BJ (cell line): ENCODE measurements around the gene PYGO1. TPM values are rescaled to one million over a fixed set of nuclear protein-coding genes. Genes with fewer than 3 reads are reported as not detected.

Source experiments
- CTCF ChIA-PET: fragments of 350-600 bp; formaldehyde crosslinking; extraction: SDS; loops from one replicate; lab custom pipeline; 2021; ENCODE audit warnings: antibody characterized with exemption, inconsistent platforms; lab: Yijun Ruan, JAX
- POLR2A ChIA-PET: fragments of 300-600 bp; sonication (Branson Sonifier 250); formaldehyde crosslinking; extraction: SDS; loops from one replicate; lab custom pipeline; 2021; ENCODE audit warnings: antibody characterized with exemption; lab: Charles Lee
- DNase-seq: peaks from one replicate; pipeline ENCODE4 v3.0.0-alpha.2; 2011; ENCODE audit warnings: low read depth
- H3K27me3 ChIP-seq: 2 replicates; pipeline ENCODE4 v1.6.0; 2011; ENCODE audit warnings: low read length; ENCODE audit not compliant: control insufficient read depth, insufficient read depth
- H3K36me3 ChIP-seq: 2 replicates; pipeline ENCODE4 v1.5.1; 2011; ENCODE audit warnings: low read length; ENCODE audit not compliant: control insufficient read depth, insufficient read depth
- H3K4me3 ChIP-seq: 2 replicates; pipeline ENCODE4 v1.5.1; 2011; ENCODE audit warnings: low read depth, mild to moderate bottlenecking, control low read depth, low read length
- CTCF ChIP-seq: IDR thresholded peaks from 2 replicates; pipeline ENCODE4 v1.5.1; 2011; ENCODE audit warnings: low read depth, mild to moderate bottlenecking, control low read depth, inconsistent platforms, low read length, moderate library complexity; ENCODE audit not compliant: insufficient read depth
- polyA plus RNA-seq: library from polyadenylated mRNA; depleted of rRNA; stranded (reverse); fragments of >200 nt; gene quantifications from 2 replicates; pipeline ENCODE4 v1.2.3, GENCODE V29; 2011

PYGO1 gene
- polyA plus RNA-seq, 1 experiment: 3.1 TPM

- Histone ChIP-seq H3K4me3 (no peak overlapping the region), H3K36me3 (no peaks in the 10 kb centered on the region), H3K27me3 (no peaks in the 10 kb centered on the region)
- DNase-seq: no peak
- no peak for TF ChIP-seq CTCF
- POLR2A ChIA-PET: no interaction called here
- CTCF ChIA-PET: interaction anchor here (1.5 kb wide), 1 partner anchor 9 kb away, joined by 5 read pairs; no protein-coding TSS in a partner anchor
Observed at GRCh38 chr15:55535436-55535835, 52.7 kb downstream of the PYGO1 start.

- CTCF ChIA-PET: no interaction called here
Observed at GRCh38 chr15:55532944-55533343, 55.2 kb downstream of the PYGO1 start.

GRCh38 chr15:55530861-55531313 is 57.3 kb downstream of the PYGO1 start:
- no peak for TF ChIP-seq CTCF
- POLR2A ChIA-PET: no interaction called here

More at GRCh38 chr15:55532944-55533343, 55.2 kb downstream of the PYGO1 start:
- POLR2A ChIA-PET: no interaction called here
- H3K36me3 ChIP-seq: no peaks in the 10 kb centered on the region
- no peaks in the 10 kb centered on the region for H3K27me3 ChIP-seq
- no peak overlapping the region for H3K4me3 ChIP-seq
- DNase-seq: no peak
- no peak for TF ChIP-seq CTCF

GRCh38 chr15:55528812-55529211 is 59.3 kb downstream of the PYGO1 start:
- H3K4me3 ChIP-seq: no peak overlapping the region
- ChIA-PET POLR2A (no interaction called here), CTCF (interaction anchor here (1.1 kb wide), 1 partner anchor 31 kb away, joined by 5 read pairs; no protein-coding TSS in a partner anchor)
- TF ChIP-seq CTCF: no peak
- DNase-seq: no peak
- no peaks in the 10 kb centered on the region for H3K36me3 ChIP-seq
- H3K27me3 ChIP-seq: no peaks in the 10 kb centered on the region

More at GRCh38 chr15:55530861-55531313, 57.3 kb downstream of the PYGO1 start:
- H3K36me3 ChIP-seq: no peaks in the 10 kb centered on the region
- no peak overlapping the region for H3K4me3 ChIP-seq
- no peaks in the 10 kb centered on the region for H3K27me3 ChIP-seq
- DNase-seq: peak; percentile 58
- CTCF ChIA-PET: interaction anchor here (0.9 to 1.5 kb wide), 4 partner anchors 10 to 113 kb away, joined by 3 to 5 read pairs (median 4); no protein-coding TSS in a partner anchor

- CTCF ChIA-PET: interaction anchor here (0.6 to 5.0 kb wide), 16 partner anchors 9 to 390 kb away, joined by 3 to 42 read pairs (median 4); no protein-coding TSS in a partner anchor
- POLR2A ChIA-PET: no interaction called here
- Histone ChIP-seq H3K4me3 (no peak overlapping the region), H3K27me3 (no peaks in the 10 kb centered on the region), H3K36me3 (no peaks in the 10 kb centered on the region)
- no peak for TF ChIP-seq CTCF
- no peak for DNase-seq
Observed at GRCh38 chr15:55527150-55527549, 61.0 kb downstream of the PYGO1 start.
